D341Med (cell line): Measurements from ENCODE around the gene LPA.
"Not testable (repeated sequence)": the region's sequence is repeated elsewhere in the genome, so short reads cannot be mapped to it uniquely, and the experiment has no call there.

ENCODE experiments used
- DNase-seq: peaks from one replicate; pipeline ENCODE4 v3.0.0; 2012; ENCODE audit warnings: low spot score

LPA gene

DNA sequence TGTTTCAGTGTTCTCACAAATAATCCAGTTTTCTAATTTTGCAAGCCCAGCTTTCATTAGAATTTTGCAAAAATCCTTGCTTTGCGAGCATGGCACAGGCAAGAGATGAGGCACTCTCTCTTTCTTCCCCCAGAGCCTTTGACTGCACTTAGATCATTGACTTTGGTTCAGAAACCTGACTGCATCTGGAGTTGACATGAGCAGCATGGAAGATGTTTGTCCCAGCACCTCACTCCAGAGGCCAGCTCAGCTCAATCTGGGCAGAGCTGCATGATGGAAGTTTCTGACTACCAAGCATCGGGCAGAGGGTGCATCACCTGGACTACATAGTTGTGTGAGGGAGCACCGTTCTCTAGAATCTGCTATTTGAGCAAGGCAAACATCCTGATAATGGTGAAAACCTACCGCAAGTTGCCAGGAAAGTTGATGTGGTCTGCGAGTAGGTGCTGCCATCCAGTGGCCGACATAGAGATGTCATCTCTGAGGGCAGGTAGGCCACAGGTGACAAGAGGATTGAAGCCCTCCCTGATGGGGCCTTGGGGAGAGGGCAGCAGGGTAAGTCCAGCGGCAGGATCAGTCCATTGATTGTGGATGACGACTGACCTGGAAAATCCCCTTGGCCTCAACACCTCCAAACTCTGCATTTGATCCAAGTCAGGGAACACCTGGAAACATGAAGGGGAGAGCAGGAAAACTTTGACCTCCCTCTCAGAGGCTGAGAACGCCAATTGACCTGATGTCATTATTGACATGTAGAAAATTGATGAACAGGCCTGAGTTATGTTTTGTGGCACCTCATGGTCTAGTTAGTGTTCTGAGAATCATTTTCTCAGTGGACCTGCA, 3.8 kb upstream of the LPA start:
- DNase-seq, result no peak

DNA sequence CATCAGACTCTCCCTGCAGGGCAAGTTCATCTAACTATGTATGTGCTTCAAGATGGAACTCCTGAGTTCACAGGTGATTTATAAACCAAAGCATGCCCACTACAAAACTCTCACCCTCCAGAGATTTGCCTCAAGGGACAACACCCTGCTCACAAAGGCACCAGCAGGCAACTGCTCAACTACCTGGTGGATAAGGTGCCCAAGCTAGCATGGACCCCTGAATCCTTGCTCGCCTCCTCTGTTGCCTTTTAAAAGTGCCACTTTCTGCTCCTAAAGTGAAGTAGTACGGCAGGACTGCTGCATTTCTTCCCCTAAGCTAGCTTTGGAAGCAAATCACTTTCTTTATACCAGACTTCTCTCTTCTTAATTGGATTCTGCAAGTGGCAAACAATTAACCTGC, 1.2 kb downstream of the LPA start:
- DNase-seq, result no peak

DNA sequence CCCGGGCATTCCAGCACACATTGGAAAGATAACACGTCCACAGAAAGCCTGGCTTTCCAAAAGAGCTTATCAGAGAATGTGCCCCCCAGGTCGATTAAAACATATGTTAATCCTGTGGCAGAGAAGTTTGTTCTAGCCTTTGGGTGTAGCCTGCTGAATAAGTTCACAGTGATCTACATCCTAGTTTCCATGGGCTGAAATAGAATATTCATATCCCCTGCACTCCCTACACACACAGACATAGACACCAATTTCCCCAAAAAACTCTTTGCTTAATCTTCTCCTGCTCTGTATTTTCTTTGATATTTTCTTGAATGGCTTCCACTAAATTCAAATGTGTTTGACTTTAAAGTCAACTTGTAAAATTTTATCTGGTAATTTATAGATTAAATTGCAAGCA, 1.6 kb downstream of the LPA start:
- DNase-seq, result no peak

DNA sequence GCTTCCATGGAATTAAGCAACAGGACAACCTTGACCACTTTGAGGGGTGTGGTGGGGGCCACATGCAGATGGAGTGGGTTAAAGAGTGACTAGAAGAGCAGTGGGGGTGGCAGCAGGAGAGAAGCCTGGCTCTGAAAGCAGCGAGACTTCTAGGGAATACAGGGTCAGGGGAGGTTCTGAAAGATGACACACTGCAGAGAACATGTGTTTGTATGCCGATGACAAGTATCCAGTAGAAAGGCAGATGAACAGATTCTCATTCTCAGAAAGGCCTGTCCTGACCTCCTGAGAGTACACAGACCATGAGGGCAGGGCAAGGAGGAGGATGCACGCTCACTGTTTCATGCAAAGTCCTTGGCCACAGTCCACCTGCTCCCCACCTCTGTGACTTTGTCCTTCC, 2.9 kb downstream of the LPA start:
- no peak for DNase-seq

GRCh38 chr6:160659562-160659961, 4.5 kb downstream of the LPA start:
- no peak for DNase-seq

DNA sequence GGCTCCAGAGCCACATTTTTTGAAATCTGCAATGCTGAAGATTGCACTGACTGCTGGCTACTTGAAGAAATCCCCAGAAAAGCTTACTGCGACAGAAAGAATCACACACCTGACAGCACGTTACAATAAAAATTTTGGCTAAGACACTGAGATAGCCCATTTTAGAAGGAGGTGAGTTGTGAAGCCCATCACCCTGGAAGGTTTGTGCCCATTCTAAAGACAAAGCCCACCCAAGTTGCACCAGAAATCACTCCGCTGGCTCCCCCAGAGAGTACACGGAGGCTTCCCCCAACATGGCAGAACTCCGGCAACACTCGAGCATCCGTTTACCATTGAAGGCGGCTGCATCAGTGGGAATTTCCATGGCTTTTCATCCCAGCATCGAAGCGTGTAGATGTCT, 29.4 kb downstream of the LPA start:
- DNase-seq, result no peak

GRCh38 chr6:160595838-160596832, 67.9 kb downstream of the LPA start:
- no peak for DNase-seq

DNA sequence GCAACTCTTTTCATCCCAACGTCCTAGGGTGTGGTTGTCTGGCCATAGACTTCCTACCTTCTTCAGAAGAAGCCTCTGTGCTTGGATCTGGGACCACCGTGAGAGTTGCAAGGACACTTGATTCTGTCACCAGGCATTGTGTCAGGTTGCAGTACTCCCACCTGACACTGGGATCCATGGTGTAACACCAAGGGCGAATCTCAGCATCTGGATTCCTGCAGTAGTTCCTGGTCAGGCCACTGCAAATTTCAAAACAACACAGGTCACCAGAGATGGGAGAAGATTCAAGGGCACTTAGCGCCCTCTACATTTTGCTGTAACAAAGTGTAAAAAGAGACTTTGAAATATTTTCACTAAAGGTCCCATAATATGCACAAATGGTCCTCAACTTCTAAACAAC, 68.8 kb downstream of the LPA start:
- DNase-seq, result not testable (repeated sequence)

DNA sequence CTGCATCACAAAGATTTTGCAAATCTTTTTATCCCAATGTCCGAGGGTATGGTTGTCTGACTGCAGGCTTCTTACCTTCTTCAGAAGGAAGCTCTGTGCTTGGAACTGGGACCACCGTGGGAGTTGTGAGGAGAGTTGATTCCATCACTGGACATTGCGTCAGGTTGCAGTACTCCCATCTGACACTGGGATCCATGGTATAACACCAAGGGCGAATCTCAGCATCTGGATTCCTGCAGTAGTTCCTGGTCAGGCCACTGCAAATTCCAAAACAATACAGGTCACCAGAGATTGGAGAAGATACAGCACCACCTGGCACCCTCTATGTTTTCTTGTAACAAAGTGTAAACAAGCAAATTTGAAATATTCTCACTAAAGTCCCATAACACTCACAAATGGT, 77.7 kb downstream of the LPA start:
- no peak for DNase-seq

DNA sequence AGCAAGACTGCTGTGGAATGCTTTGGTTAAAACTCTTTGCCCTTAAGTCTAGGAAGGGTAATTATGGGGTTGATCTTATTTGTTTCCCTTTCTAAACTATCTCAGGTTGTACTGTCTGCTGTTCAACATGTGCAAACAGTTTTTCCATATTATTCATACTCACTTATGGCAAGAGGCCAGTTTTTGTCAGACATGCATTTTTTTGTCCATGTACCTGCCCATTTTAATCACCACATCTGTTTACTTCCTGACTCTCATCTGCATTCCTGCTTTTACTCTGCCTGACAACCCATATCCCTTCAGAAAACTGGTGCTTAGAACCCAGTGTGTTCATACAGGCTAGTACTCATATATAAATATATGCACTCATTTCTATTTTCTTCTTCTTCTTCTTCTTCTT, 80.3 kb downstream of the LPA start:
- DNase-seq, result no peak

GRCh38 chr6:160581406-160581805, 82.7 kb downstream of the LPA start:
- no peak for DNase-seq

DNA sequence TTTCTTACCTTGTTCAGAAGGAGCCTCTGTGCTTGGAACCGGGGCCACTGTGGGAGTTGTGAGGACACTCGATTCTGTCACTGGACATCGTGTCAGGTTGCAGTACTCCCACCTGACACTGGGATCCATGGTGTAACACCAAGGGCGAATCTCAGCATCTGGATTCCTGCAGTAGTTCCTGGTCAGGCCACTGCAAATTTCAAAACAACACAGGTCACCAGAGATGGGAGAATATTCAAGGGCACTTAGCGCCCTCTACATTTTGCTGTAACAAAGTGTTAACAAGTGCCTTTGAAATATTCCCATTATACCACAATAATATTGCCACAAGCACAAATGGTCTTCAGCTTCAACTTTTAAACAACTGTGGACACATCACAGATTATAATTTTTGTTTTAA, 85.6 kb downstream of the LPA start:
- DNase-seq, result not testable (repeated sequence)

- DNase-seq, result no peak
Observed at GRCh38 chr6:160573943-160574342, 90.1 kb downstream of the LPA start.

DNA sequence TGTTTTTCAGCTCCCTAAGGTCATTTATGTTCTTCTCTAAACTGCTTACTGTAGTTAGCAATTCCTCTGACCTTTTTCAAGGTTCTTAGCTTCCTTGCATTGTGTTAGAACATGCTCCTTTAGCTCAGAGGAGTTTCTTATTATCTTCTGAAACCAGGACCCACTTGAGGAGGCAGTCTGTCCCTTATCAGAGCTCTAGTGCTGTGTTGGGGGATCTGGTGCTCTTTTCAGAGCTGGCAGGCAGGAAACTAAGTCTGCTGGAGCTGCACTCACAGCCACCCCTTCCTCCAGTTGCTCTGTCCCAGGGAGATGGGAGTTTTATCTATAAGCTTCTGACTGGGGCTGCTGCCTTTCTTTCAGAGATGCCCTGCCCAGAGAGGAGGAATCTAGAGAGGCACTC, 92.9 kb downstream of the LPA start:
- DNase-seq, result not testable (repeated sequence)

GRCh38 chr6:160544802-160545201, 119.3 kb downstream of the LPA start:
- DNase-seq, result no peak

- no peak for DNase-seq
Observed at GRCh38 chr6:160535270-160535669, 128.8 kb downstream of the LPA start.

- DNase-seq, result peak; percentile 61
Observed at GRCh38 chr6:160534050-160534696, 129.9 kb downstream of the LPA start.

- no peak for DNase-seq
Observed at GRCh38 chr6:160532315-160532714, 131.8 kb downstream of the LPA start.

- DNase-seq, result no peak
Observed at GRCh38 chr6:160531826-160532225, 132.2 kb downstream of the LPA start.

DNA sequence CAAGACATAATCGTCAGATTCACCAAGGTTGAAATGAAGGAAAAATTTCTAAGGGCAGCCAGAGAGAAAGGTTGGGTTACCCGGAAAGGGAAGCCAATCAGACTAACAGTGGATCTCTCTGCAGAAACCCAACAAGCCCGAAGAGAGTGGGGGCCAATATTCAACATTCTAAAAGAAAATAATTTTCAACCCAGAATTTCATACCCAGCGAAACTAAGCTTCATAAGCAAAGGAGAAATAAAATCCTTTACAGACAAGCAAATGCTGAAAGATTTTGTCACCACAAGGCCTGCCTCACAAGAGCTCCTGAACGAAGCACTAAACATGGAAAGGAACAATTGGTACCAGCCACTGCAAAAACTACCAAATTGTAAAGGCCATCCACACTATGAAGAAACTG, 134.6 kb downstream of the LPA start:
- not testable (repeated sequence) for DNase-seq

- DNase-seq, result no peak
Observed at GRCh38 chr6:160523223-160523622, 140.9 kb downstream of the LPA start.
